OCI-LY1 (cell line): Measurements from ENCODE around the gene STAG3.
"Not testable (repeated sequence)": the region's sequence is repeated elsewhere in the genome, so short reads cannot be mapped to it uniquely, and the experiment has no call there.

Experiments used
- H2AFZ ChIP-seq: fragments of 200-600 bp; sonication (generic), shearing (Covaris generic); 2 replicates; pipeline ENCODE4 v1.6.0; 2014; ENCODE audit warnings: antibody characterized with exemption, mild to moderate bottlenecking, low read length
- H3F3A ChIP-seq: fragments of 200-600 bp; sonication (generic), shearing (Covaris generic); 2 replicates; pipeline ENCODE4 v1.6.0; 2014; ENCODE audit warnings: mild to moderate bottlenecking, antibody characterized with exemption, low read length, moderate library complexity; ENCODE audit not compliant: insufficient read depth
- H3K27ac ChIP-seq: fragments of 200-600 bp; sonication (generic); 2 replicates; pipeline ENCODE4 v1.5.1; 2014; ENCODE audit warnings: low read length, mixed run types, mild to moderate bottlenecking, low read depth; ENCODE audit not compliant: poor library complexity, severe bottlenecking
- H3K27me3 ChIP-seq: fragments of 200-600 bp; sonication (generic); 2 replicates; pipeline ENCODE4 v1.6.0; 2014; ENCODE audit warnings: antibody characterized with exemption, mild to moderate bottlenecking, low read length, moderate library complexity; ENCODE audit not compliant: insufficient read depth
- H3K36me3 ChIP-seq: fragments of 200-600 bp; sonication (generic); 2 replicates; pipeline ENCODE4 v1.6.1; 2014; ENCODE audit warnings: mild to moderate bottlenecking, antibody characterized with exemption, low read length, moderate library complexity, mixed read lengths; ENCODE audit not compliant: insufficient read depth
- H3K4me1 ChIP-seq: fragments of 200-600 bp; sonication (generic); 2 replicates; pipeline ENCODE4 v1.5.1; 2014; ENCODE audit warnings: mild to moderate bottlenecking, low read length, moderate library complexity; ENCODE audit not compliant: insufficient read depth, severe bottlenecking
- H3K4me2 ChIP-seq: fragments of 200-600 bp; sonication (generic), shearing (Covaris generic); 2 replicates; pipeline ENCODE4 v1.6.1; 2014; ENCODE audit warnings: low read length
- H3K4me3 ChIP-seq: fragments of 200-600 bp; sonication (generic); 2 replicates; pipeline ENCODE4 v1.5.1; 2014; ENCODE audit warnings: low read length, low read depth, mild to moderate bottlenecking, mixed read lengths; ENCODE audit not compliant: poor library complexity, severe bottlenecking
- H3K79me2 ChIP-seq: fragments of 200-600 bp; shearing (Covaris generic); 2 replicates; pipeline ENCODE4 v1.6.1; 2016; ENCODE audit warnings: mixed run types, low read length, mixed read lengths; ENCODE audit not compliant: insufficient read depth
- H3K9ac ChIP-seq: fragments of 200-600 bp; sonication (generic), shearing (Covaris generic); 2 replicates; pipeline ENCODE4 v1.6.1; 2014; ENCODE audit warnings: mild to moderate bottlenecking, low read length, mixed read lengths
- H3K9me2 ChIP-seq: fragments of 200-600 bp; sonication (generic), shearing (Covaris generic); 2 replicates; pipeline ENCODE4 v1.6.1; 2014; ENCODE audit warnings: low read depth, mild to moderate bottlenecking, low read length, mixed read lengths
- H3K9me3 ChIP-seq: fragments of 200-600 bp; shearing (Covaris generic); 2 replicates; pipeline ENCODE4 v1.6.1; 2014; ENCODE audit warnings: low read length, mixed read lengths
- H4K20me1 ChIP-seq: fragments of 200-600 bp; sonication (generic), shearing (Covaris generic); 2 replicates; pipeline ENCODE4 v1.6.0; 2016; ENCODE audit warnings: mild to moderate bottlenecking, low read length; ENCODE audit not compliant: insufficient read depth
- EZH2 ChIP-seq: fragments of 200-600 bp; sonication (generic), shearing (Covaris generic); IDR thresholded peaks from 2 replicates; pipeline ENCODE4 v1.8.0; 2017; ENCODE audit warnings: borderline replicate concordance, mixed run types, mild to moderate bottlenecking, antibody characterized with exemption, low read length, moderate library complexity, mixed read lengths
- TF ChIP-seq, protein P1 (sequence below): fragments of 200-600 bp; sonication (generic), shearing (Covaris generic); IDR thresholded peaks from 2 replicates; pipeline ENCODE4 v1.5.1; 2017; ENCODE audit warnings: mild to moderate bottlenecking, antibody characterized with exemption, low read length, moderate library complexity, mixed read lengths

The STAG3 gene

DNA sequence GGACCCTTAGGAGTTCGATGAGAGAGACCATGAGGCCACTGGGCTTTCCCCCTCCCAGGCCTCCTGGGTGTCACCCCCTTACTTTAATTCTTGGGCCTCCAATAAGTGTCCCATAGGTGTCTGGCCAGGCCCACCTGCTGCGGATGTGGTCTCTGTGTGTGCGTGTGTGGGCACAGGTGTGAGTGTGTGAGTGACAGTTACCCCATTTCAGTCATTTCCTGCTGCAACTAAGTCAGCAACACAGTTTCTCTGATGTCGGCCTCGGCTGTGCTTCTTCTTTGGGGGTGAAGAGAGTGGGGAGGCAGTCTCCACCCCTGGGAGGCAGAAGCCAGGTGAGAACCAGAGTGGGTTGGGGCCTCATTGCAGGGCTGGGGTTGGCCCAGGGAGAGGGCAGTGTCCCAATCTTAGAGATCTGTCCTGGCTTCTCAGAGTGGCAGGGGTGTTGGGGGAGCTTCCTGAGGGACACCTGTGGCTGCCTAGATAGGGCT is 43.6 kb downstream of the STAG3 start:
- no peak for TF ChIP-seq EZH2
- TF ChIP-seq, protein P1, sequence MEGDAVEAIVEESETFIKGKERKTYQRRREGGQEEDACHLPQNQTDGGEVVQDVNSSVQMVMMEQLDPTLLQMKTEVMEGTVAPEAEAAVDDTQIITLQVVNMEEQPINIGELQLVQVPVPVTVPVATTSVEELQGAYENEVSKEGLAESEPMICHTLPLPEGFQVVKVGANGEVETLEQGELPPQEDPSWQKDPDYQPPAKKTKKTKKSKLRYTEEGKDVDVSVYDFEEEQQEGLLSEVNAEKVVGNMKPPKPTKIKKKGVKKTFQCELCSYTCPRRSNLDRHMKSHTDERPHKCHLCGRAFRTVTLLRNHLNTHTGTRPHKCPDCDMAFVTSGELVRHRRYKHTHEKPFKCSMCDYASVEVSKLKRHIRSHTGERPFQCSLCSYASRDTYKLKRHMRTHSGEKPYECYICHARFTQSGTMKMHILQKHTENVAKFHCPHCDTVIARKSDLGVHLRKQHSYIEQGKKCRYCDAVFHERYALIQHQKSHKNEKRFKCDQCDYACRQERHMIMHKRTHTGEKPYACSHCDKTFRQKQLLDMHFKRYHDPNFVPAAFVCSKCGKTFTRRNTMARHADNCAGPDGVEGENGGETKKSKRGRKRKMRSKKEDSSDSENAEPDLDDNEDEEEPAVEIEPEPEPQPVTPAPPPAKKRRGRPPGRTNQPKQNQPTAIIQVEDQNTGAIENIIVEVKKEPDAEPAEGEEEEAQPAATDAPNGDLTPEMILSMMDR, result no peak
- Histone ChIP-seq H3K9ac (peak overlapping the region; percentile 79), H3K36me3 (peaks cover 32% of the 10 kb centered on the region; the same call in 1 of the 2 replicates), H3K9me3 (no peaks in the 10 kb centered on the region), H4K20me1 (no peaks in the 10 kb centered on the region), H3K27ac (peak overlapping the region; percentile 97), H3K9me2 (no peaks in the 10 kb centered on the region), H3K27me3 (no peaks in the 10 kb centered on the region), H3K4me2 (peak overlapping the region; percentile 83), H3K4me1 (peaks cover 72% of the 10 kb centered on the region), H2AFZ (no peak overlapping the region), H3K4me3 (peak overlapping the region; percentile 75), H3K79me2 (no peaks in the 10 kb centered on the region), H3F3A (0 out of 2 replicates have a peak, but pooled peaks cover 2% of the 10 kb centered on the region)

DNA sequence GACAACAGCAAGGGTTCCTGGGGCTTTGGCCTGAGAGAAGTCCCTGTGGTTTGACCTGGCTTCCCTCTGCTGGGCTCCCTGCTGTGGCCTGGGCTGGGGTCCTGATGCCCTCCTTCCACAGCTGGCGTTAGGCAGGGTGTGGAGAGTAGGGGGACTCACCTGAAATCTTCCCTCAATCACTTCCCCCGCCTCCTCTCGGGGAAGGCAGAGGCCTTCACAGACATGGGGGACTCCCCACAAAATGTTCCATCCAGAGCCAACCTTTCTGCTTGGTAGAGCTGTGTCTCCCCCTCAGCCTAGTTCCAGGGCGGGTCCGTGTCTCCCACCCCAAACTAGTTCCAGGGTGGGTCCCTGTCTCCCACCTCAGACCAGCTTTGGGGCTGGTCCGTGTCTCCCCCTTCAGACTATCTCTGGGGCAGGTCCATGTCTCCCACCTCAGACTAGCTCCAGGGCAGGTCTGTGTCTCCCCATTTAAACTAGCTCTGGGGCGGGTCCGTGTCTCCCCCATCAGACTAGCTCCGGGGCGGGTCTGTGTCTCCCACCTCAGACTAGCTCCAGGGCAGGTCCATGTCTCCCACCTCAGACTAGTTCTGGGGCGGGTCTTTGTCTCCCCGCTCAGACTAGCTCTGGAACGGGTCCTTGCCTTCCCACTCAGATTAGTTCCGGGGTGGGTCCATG is 44.2 kb downstream of the STAG3 start:
- TF ChIP-seq, protein P1, result no peak
- no peak for TF ChIP-seq EZH2
- no peaks in the 10 kb centered on the region for H3K27me3 ChIP-seq
- peaks cover 65% of the 10 kb centered on the region for H3K4me1 ChIP-seq
- no peaks in the 10 kb centered on the region for H4K20me1 ChIP-seq
- H3K4me2 ChIP-seq, result peak overlapping the region; percentile 83
- H3K4me3 ChIP-seq, result peak overlapping the region; percentile 75
- no peaks in the 10 kb centered on the region for H3K9me3 ChIP-seq
- H3K36me3 ChIP-seq, result peaks cover 32% of the 10 kb centered on the region; the same call in 1 of the 2 replicates
- no peaks in the 10 kb centered on the region for H3K9me2 ChIP-seq
- 0 out of 2 replicates have a peak, but pooled peaks cover 2% of the 10 kb centered on the region for H3F3A ChIP-seq
- peak overlapping the region; percentile 79 for H3K9ac ChIP-seq
- no peaks in the 10 kb centered on the region for H3K79me2 ChIP-seq
- peak overlapping the region; percentile 97 for H3K27ac ChIP-seq
- no peak overlapping the region for H2AFZ ChIP-seq

DNA sequence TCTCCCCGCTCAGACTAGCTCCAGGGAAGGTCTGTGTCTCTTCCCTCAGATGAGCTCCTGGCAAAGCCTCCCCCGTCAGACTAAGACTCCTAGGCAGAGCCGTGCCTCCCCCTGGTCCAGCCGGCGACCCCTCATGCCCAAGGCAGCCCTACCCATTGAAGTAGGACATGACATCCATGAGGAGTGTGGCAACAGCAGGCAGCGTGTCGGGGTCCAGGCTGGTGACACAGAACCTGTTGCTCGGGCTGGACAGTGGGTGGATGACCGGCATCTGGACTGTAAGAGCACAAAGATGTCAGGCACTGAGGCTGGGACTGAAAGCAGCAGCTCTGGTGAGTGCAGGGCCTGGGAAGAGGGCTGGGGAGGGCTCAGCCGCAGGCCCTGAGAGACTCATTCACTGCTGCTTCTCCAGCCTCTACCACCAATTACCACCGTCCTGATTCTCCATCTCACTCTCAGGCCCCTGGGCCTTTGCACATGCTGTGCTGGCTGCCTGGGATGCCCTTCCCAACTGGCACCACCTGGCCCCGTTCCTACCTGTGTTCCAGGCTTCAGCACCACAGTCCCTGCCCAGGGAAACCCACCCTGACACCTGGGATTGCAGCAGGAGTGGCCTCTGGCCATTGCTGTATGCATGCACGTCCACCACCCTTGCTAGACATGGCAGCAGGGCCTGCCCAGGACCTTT is 44.9 kb downstream of the STAG3 start:
- Histone ChIP-seq H3K4me2 (peak overlapping the region; percentile 83), H2AFZ (no peak overlapping the region), H3K9ac (peak overlapping the region; percentile 79), H3K9me3 (no peaks in the 10 kb centered on the region), H3K4me1 (peaks cover 62% of the 10 kb centered on the region), H3K27ac (peak overlapping the region; percentile 97), H3K9me2 (no peaks in the 10 kb centered on the region), H3F3A (0 out of 2 replicates have a peak, but pooled peaks cover 2% of the 10 kb centered on the region), H4K20me1 (no peaks in the 10 kb centered on the region), H3K4me3 (peak overlapping the region; percentile 75), H3K36me3 (peaks cover 32% of the 10 kb centered on the region; the same call in 1 of the 2 replicates), H3K79me2 (no peaks in the 10 kb centered on the region), H3K27me3 (no peaks in the 10 kb centered on the region)
- TF ChIP-seq EZH2, result no peak
- TF ChIP-seq, protein P1, result no peak

DNA sequence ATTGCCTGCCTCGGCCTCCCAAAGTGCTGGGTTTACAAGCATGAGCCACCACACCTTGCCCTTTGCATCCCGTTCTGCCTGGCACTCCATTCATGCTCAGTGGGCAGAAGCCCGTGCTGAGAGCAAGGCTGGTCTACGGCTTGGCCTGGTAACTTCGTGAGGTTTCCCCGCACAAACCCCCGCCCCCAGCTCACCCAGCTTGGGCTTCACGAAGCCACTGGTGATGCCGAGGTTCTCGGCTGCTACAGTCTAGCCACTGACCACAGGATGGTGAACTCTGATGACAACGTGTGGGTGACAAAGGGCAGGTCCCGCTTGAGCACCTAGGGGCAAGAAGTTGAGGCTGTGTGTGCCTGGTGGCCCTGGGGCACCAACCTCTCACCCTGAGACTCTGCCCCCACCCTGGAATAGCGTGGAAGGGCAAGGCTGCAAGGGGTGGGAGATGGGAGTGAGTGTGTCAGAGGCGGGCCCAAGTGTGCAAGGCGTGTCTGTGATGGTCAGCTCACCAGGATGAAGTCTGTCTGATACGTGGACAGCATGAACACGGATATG is 45.7 kb downstream of the STAG3 start:
- not testable (repeated sequence) for H3K9me2 ChIP-seq, H3K9me3 ChIP-seq, H3K79me2 ChIP-seq, H3F3A ChIP-seq, H4K20me1 ChIP-seq, H2AFZ ChIP-seq, H3K27me3 ChIP-seq
- Histone ChIP-seq H3K36me3 (peaks cover 34% of the 10 kb centered on the region; the same call in 1 of the 2 replicates), H3K27ac (peak overlapping the region; percentile 97), H3K4me1 (peaks cover 67% of the 10 kb centered on the region), H3K9ac (peak overlapping the region; percentile 8; the same call in 1 of the 2 replicates), H3K4me2 (peak overlapping the region; percentile 83; the same call in 1 of the 2 replicates), H3K4me3 (peak overlapping the region; percentile 4)

DNA sequence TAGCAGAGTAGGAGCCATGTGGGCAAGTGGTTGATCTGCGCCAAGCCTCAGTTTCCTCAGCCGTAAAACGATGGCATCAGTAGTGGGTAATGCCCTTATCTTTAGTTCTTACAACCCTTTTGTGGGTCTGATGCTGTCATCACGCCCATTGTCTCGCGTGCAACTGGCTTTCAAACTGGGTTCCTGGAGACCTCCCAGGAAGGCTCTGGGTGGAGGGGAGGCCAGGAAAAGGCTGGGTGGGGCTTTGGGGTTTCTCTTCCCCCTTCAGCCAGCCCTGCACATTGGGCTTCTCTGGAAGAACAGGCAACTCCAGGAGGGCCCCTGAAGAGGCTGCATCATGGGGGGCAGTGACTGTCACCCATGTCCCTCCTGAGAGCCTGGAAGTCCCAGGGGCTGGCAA is 47.2 kb downstream of the STAG3 start:
- H3K4me3 ChIP-seq, H3K9me2 ChIP-seq, H3K9me3 ChIP-seq, H3K79me2 ChIP-seq, H3F3A ChIP-seq, H4K20me1 ChIP-seq, H2AFZ ChIP-seq, H3K27me3 ChIP-seq, H3K9ac ChIP-seq, H3K4me2 ChIP-seq: not testable (repeated sequence)
- peaks cover 60% of the 10 kb centered on the region for H3K4me1 ChIP-seq
- peaks cover 35% of the 10 kb centered on the region; the same call in 1 of the 2 replicates for H3K36me3 ChIP-seq
- H3K27ac ChIP-seq, result peak overlapping the region; percentile 31
